A549 (cell line): Measurements from ENCODE around the gene AMDHD2.

Experiments used
- GATA3 ChIP-seq: IDR thresholded peaks from 2 replicates; pipeline ENCODE4 v1.6.1; 2012; ENCODE audit warnings: borderline replicate concordance
- HDAC2 ChIP-seq: fragments of 200-600 bp; sonication (generic); IDR thresholded peaks from 2 replicates; pipeline ENCODE4 v1.6.1; 2016
- PHF8 ChIP-seq: fragments of 200-600 bp; sonication (generic); IDR thresholded peaks from 2 replicates; pipeline ENCODE4 v1.6.1; 2016; ENCODE audit warnings: low read depth, mild to moderate bottlenecking, antibody characterized with exemption, moderate library complexity, borderline replicate concordance
- SMC3 ChIP-seq: fragments of >200 bp; sonication (Bioruptor Twin); formaldehyde crosslinking; IDR thresholded peaks from 3 replicates; pipeline ENCODE4 v1.6.1; 2018; ENCODE audit warnings: inconsistent platforms
- TF ChIP-seq, protein P1 (sequence below): fragments of >200 bp; sonication (Bioruptor Twin); formaldehyde crosslinking; IDR thresholded peaks from 3 replicates; pipeline ENCODE4 v1.5.1; 2016
- TF ChIP-seq, protein P2 (sequence below): fragments of 450-650 bp; IDR thresholded peaks from 2 replicates; pipeline ENCODE4 v1.6.1; 2014; ENCODE audit warnings: antibody characterized with exemption
- TF ChIP-seq, protein P3 (sequence below): IDR thresholded peaks from 2 replicates; pipeline ENCODE4 v1.6.1; 2012; ENCODE audit warnings: low read depth, borderline replicate concordance
- TF ChIP-seq, protein P4 (sequence below): fragments of 150-350 bp; IDR thresholded peaks from 2 replicates; pipeline ENCODE4 v1.6.1; 2014; ENCODE audit warnings: low read depth, mild to moderate bottlenecking, low read length

DNA sequence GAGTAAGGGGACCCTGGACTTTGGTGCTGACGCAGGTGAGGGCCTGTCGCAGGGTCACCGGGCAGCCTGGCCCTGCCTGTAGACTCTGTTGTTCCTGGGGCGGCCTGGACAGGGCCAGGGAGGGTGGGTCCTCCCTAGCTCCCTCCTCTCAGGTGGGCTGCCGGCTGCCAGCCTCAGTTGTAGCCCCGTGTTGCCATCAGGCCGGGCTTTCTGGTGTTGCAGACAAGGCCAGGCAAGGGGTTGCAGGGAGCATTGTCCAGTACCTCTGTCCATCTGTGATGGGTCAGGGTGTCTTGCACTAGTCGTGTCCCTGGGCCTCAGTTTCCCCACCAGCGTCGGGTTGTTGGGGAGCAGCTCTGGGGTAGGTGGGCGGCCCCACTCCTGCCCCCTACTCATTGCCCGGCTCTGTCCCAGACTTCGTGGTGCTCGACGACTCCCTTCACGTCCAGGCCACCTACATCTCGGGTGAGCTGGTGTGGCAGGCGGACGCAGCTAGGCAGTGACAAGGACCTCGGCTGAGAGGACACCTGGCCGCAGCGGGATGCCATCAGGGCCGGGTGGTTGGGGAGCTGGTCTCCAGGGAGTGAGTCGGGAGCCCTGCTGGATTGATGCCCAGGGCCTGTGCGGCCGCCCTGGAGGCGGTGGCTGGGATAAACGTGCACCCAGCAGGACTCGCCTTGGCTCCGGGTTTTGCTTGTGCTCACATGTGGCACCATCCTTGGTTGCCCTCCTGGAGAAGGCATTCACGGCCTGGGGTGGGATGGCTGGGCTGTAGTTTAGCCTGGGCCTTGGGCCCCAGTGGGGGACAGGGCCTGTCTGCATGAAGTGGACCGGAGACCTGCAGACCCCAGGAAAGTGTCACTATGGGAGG lies 9.1 kb downstream of the AMDHD2 start:
- TF ChIP-seq, protein P1, sequence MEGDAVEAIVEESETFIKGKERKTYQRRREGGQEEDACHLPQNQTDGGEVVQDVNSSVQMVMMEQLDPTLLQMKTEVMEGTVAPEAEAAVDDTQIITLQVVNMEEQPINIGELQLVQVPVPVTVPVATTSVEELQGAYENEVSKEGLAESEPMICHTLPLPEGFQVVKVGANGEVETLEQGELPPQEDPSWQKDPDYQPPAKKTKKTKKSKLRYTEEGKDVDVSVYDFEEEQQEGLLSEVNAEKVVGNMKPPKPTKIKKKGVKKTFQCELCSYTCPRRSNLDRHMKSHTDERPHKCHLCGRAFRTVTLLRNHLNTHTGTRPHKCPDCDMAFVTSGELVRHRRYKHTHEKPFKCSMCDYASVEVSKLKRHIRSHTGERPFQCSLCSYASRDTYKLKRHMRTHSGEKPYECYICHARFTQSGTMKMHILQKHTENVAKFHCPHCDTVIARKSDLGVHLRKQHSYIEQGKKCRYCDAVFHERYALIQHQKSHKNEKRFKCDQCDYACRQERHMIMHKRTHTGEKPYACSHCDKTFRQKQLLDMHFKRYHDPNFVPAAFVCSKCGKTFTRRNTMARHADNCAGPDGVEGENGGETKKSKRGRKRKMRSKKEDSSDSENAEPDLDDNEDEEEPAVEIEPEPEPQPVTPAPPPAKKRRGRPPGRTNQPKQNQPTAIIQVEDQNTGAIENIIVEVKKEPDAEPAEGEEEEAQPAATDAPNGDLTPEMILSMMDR: no peak
- TF ChIP-seq, protein P2, sequence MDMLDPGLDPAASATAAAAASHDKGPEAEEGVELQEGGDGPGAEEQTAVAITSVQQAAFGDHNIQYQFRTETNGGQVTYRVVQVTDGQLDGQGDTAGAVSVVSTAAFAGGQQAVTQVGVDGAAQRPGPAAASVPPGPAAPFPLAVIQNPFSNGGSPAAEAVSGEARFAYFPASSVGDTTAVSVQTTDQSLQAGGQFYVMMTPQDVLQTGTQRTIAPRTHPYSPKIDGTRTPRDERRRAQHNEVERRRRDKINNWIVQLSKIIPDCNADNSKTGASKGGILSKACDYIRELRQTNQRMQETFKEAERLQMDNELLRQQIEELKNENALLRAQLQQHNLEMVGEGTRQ: no peak
- TF ChIP-seq SMC3 (no peak), HDAC2 (no peak), GATA3 (no peak), PHF8 (no peak)
- TF ChIP-seq, protein P3, sequence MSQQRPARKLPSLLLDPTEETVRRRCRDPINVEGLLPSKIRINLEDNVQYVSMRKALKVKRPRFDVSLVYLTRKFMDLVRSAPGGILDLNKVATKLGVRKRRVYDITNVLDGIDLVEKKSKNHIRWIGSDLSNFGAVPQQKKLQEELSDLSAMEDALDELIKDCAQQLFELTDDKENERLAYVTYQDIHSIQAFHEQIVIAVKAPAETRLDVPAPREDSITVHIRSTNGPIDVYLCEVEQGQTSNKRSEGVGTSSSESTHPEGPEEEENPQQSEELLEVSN: no peak
- TF ChIP-seq, protein P4, sequence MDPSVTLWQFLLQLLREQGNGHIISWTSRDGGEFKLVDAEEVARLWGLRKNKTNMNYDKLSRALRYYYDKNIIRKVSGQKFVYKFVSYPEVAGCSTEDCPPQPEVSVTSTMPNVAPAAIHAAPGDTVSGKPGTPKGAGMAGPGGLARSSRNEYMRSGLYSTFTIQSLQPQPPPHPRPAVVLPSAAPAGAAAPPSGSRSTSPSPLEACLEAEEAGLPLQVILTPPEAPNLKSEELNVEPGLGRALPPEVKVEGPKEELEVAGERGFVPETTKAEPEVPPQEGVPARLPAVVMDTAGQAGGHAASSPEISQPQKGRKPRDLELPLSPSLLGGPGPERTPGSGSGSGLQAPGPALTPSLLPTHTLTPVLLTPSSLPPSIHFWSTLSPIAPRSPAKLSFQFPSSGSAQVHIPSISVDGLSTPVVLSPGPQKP: no peak
